GM23338 (cell line): Measurements from ENCODE around the gene VEGFC. TPM values are rescaled to one million over a fixed set of nuclear protein-coding genes. Genes with fewer than 3 reads are reported as not detected.

ENCODE experiments used
- ATAC-seq: fragments of 200-7000 bp; cut with Tn5 transposase; 3 replicates; pipeline ENCODE4 v1.9.1; 2020
- DNase-seq: peaks from one replicate; pipeline ENCODE4 v3.0.0-alpha.2; 2015; ENCODE audit warnings: low spot score
- H2AFZ ChIP-seq: fragments of 200-600 bp; sonication (generic); 2 replicates; pipeline ENCODE4 v1.8.0; 2016; ENCODE audit warnings: antibody characterized with exemption, mild to moderate bottlenecking, moderate library complexity
- H3F3A ChIP-seq: fragments of 200-600 bp; sonication (generic); replicated peaks from 2 replicates; pipeline ENCODE4 v1.8.0; 2017; ENCODE audit warnings: antibody characterized with exemption, mixed run types, low read depth
- H3K27ac ChIP-seq: fragments of 200-600 bp; sonication (generic); 2 replicates; pipeline ENCODE4 v1.6.1; 2016; ENCODE audit warnings: low read depth
- H3K27me3 ChIP-seq: fragments of 200-600 bp; sonication (generic); 2 replicates; pipeline ENCODE4 v1.8.0; 2016; ENCODE audit warnings: mild to moderate bottlenecking, mixed run types, moderate library complexity; ENCODE audit not compliant: insufficient read depth
- H3K36me3 ChIP-seq: fragments of 200-600 bp; sonication (generic); 2 replicates; pipeline ENCODE4 v1.8.0; 2016; ENCODE audit warnings: mild to moderate bottlenecking; ENCODE audit not compliant: insufficient read depth
- H3K4me1 ChIP-seq: fragments of 200-600 bp; sonication (generic); 2 replicates; pipeline ENCODE4 v1.8.0; 2016; ENCODE audit warnings: mild to moderate bottlenecking, moderate library complexity; ENCODE audit not compliant: insufficient read depth
- H3K4me2 ChIP-seq: fragments of 200-600 bp; sonication (generic); 2 replicates; pipeline ENCODE4 v1.7.1; 2017; ENCODE audit warnings: mixed run types
- H3K4me3 ChIP-seq: fragments of 200-600 bp; sonication (generic); 2 replicates; pipeline ENCODE4 v1.6.1; 2016; ENCODE audit warnings: mixed run types
- H3K79me2 ChIP-seq: fragments of 200-600 bp; sonication (generic); replicated peaks from 2 replicates; pipeline ENCODE4 v1.8.0; 2017; ENCODE audit warnings: mild to moderate bottlenecking; ENCODE audit not compliant: insufficient read depth
- H3K9me2 ChIP-seq: fragments of 200-600 bp; sonication (generic); 2 replicates; pipeline ENCODE4 v1.8.0; 2017; ENCODE audit not compliant: insufficient read depth
- H4K20me1 ChIP-seq: fragments of 200-600 bp; sonication (generic); replicated peaks from 2 replicates; pipeline ENCODE4 v1.8.0; 2017; ENCODE audit warnings: mild to moderate bottlenecking; ENCODE audit not compliant: insufficient read depth
- H3K27ac Mint-ChIP-seq: 2 replicates; pipeline ENCODE4 v1.8.0; 2020; ENCODE audit warnings: inconsistent platforms, mild to moderate bottlenecking, moderate library complexity, mixed read lengths
- H3K27me3 Mint-ChIP-seq: 3 replicates; pipeline ENCODE4 v1.8.0; 2022; ENCODE audit warnings: low read depth, mild to moderate bottlenecking, moderate library complexity, mixed read lengths, inconsistent platforms; ENCODE audit not compliant: insufficient read depth, poor library complexity
- H3K36me3 Mint-ChIP-seq: 3 replicates; pipeline ENCODE4 v1.8.0; 2021; ENCODE audit warnings: low read depth, mild to moderate bottlenecking, inconsistent platforms, moderate library complexity, mixed read lengths
- H3K4me1 Mint-ChIP-seq: 3 replicates; pipeline ENCODE4 v1.8.0; 2020; ENCODE audit warnings: mild to moderate bottlenecking, inconsistent platforms, mixed read lengths
- H3K4me3 Mint-ChIP-seq: 3 replicates; pipeline ENCODE4 v1.8.0; 2021; ENCODE audit warnings: moderate library complexity, mild to moderate bottlenecking, inconsistent platforms, mixed read lengths
- H3K9me3 Mint-ChIP-seq: 3 replicates; pipeline ENCODE4 v1.8.0; 2020; ENCODE audit warnings: moderate library complexity, mild to moderate bottlenecking, inconsistent platforms, mixed read lengths
- CREB1 ChIP-seq: fragments of 250-450 bp; sonication (Bioruptor Pico); IDR thresholded peaks from 2 replicates; pipeline ENCODE4 v1.5.0; 2020; ENCODE audit warnings: low read depth, mild to moderate bottlenecking, moderate library complexity
- ETS1 ChIP-seq: IDR thresholded peaks from 2 replicates; pipeline ENCODE4 v1.6.1; 2016; ENCODE audit warnings: antibody characterized with exemption
- EZH2 ChIP-seq: fragments of 200-600 bp; sonication (generic); IDR thresholded peaks from one replicate; pipeline ENCODE4 v1.8.0; 2017; ENCODE audit warnings: antibody characterized with exemption, mild to moderate bottlenecking, low read depth; ENCODE audit not compliant: unreplicated experiment
- EZH2phosphoT487 ChIP-seq: fragments of 200-600 bp; sonication (generic); IDR thresholded peaks from one replicate; pipeline ENCODE4 v1.8.1; 2018; ENCODE audit warnings: antibody characterized with exemption; ENCODE audit not compliant: unreplicated experiment
- POLR2AphosphoS5 ChIP-seq: IDR thresholded peaks from 2 replicates; pipeline ENCODE4 v1.6.1; 2016; ENCODE audit warnings: antibody characterized with exemption, low read depth
- REST ChIP-seq: IDR thresholded peaks from one replicate; pipeline ENCODE4 v1.6.1; 2018; ENCODE audit warnings: antibody characterized with exemption; ENCODE audit not compliant: unreplicated experiment
- ZNF114 ChIP-seq: fragments of 250-450 bp; sonication (Bioruptor Pico); IDR thresholded peaks from 2 replicates; pipeline ENCODE4 v1.5.0; 2020; ENCODE audit warnings: mild to moderate bottlenecking, moderate library complexity
- ZNF331 ChIP-seq: fragments of 250-450 bp; sonication (Bioruptor Pico); IDR thresholded peaks from 2 replicates; pipeline ENCODE4 v1.5.0; 2020; ENCODE audit warnings: low read depth, mild to moderate bottlenecking, moderate library complexity
- ZNF462 ChIP-seq: fragments of 250-450 bp; sonication (Bioruptor Pico); IDR thresholded peaks from 2 replicates; pipeline ENCODE4 v1.5.0; 2020; ENCODE audit warnings: mild to moderate bottlenecking, moderate library complexity
- polyA plus RNA-seq: library from polyadenylated mRNA; unstranded; fragments of >200 nt; fragmentation: Nextera tagmentation; extraction: Ambion mirVana; gene quantifications from 2 replicates; pipeline ENCODE4 v1.2.1, GENCODE V29; 2016
- total RNA-seq: library from RNA; depleted of rRNA; stranded (reverse); fragments of >200 nt; shearing (Covaris generic); gene quantifications from 2 replicates; pipeline ENCODE4 v1.2.3, GENCODE V29; 2014

The VEGFC gene
- total and polyA plus RNA-seq, 2 experiments from 2014 or later = 0.87 to 1.1 TPM

- Mint-ChIP-seq H3K9me3 (no peaks in the 10 kb centered on the region), H3K4me1 (peaks cover 6% of the 10 kb centered on the region; the same call in 1 of the 3 replicates), H3K27ac (no peak overlapping the region), H3K36me3 (no peaks in the 10 kb centered on the region), H3K27me3 (peaks cover 21% of the 10 kb centered on the region), H3K4me3 (peak overlapping the region; percentile 80)
- ATAC-seq (peak; percentile 55), DNase-seq (peak; percentile 58)
- Histone ChIP-seq H4K20me1 (0 out of 2 replicates have a peak, but pooled peaks cover 3% of the 10 kb centered on the region), H3K36me3 (no peaks in the 10 kb centered on the region), H3K79me2 (no peaks in the 10 kb centered on the region; the same call in 1 of the 2 replicates), H3K27ac (no peak overlapping the region), H3K9me2 (no peaks in the 10 kb centered on the region), H3K4me3 (peak overlapping the region; percentile 79), H2AFZ (peak overlapping the region; percentile 99), H3K4me1 (no peaks in the 10 kb centered on the region), H3F3A (0 out of 2 replicates have a peak, but pooled peaks cover 3% of the 10 kb centered on the region), H3K27me3 (peaks cover 32% of the 10 kb centered on the region), H3K4me2 (peak overlapping the region; percentile 85)
- TF ChIP-seq ZNF331 (CRISPR knock-in tag) (no peak), EZH2 (peak; percentile 37), ETS1 (no peak)
Measured at GRCh38 chr4:176791591-176792325, 964 bp downstream of the VEGFC start.

GRCh38 chr4:176790398-176790797 is 2.3 kb downstream of the VEGFC start:
- Mint-ChIP-seq H3K4me1 (peaks cover 8% of the 10 kb centered on the region; the same call in 2 of the 3 replicates), H3K36me3 (no peaks in the 10 kb centered on the region), H3K27ac (no peak overlapping the region), H3K27me3 (peaks cover 20% of the 10 kb centered on the region), H3K9me3 (no peaks in the 10 kb centered on the region), H3K4me3 (no peak overlapping the region)
- Histone ChIP-seq H4K20me1 (0 out of 2 replicates have a peak, but pooled peaks cover 3% of the 10 kb centered on the region), H3K27me3 (peaks cover 32% of the 10 kb centered on the region), H3K4me1 (no peaks in the 10 kb centered on the region), H3K4me2 (no peak overlapping the region), H3K79me2 (no peaks in the 10 kb centered on the region; the same call in 1 of the 2 replicates), H3K4me3 (no peak overlapping the region), H3K27ac (no peak overlapping the region), H2AFZ (no peak overlapping the region), H3K9me2 (no peaks in the 10 kb centered on the region), H3K36me3 (no peaks in the 10 kb centered on the region), H3F3A (0 out of 2 replicates have a peak, but pooled peaks cover 3% of the 10 kb centered on the region)
- no peak for DNase-seq
- no peak for ATAC-seq
- TF ChIP-seq EZH2phosphoT487 (no peak), ZNF462 (CRISPR knock-in tag) (no peak), ZNF114 (no peak), CREB1 (CRISPR knock-in tag) (no peak), EZH2 (no peak), REST (no peak), POLR2AphosphoS5 (no peak)
